HPDE6-E6E7 (cell line): ENCODE results near the gene LNX1.
"Not testable (repeated sequence)": the region's sequence is repeated elsewhere in the genome, so short reads cannot be mapped to it uniquely, and the experiment has no call there.

ENCODE experiments used
- DNase-seq: peaks from one replicate; pipeline ENCODE4 v3.0.0; 2011; ENCODE audit warnings: missing footprints; ENCODE audit errors: extremely low spot score

LNX1 gene

GRCh38 chr4:53463340-53463739, 127.9 kb downstream of the LNX1 start:
- DNase-seq = no peak

- DNase-seq = no peak
These were observed 130.0 kb downstream of the LNX1 start for GRCh38 chr4:53461244-53461643.

DNA sequence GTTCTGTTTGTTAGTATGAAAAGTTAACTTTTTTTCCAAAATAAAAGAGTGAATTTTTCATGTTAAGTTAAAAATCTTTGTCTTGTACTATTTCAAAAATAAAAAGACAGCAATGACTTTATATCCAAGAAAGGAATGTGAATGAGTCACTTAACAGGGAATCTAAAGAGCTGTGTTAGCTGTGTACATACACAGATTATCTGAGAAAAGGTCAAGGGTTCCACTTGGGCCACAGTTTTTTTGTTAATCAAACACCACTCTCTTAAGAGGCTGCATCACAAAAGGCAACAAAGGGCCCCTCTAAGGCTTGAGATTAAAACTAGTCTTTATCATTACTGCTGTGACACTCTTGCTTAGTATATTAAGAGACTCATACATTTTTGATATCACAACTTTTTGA, 131.7 kb downstream of the LNX1 start:
- no peak for DNase-seq

DNA sequence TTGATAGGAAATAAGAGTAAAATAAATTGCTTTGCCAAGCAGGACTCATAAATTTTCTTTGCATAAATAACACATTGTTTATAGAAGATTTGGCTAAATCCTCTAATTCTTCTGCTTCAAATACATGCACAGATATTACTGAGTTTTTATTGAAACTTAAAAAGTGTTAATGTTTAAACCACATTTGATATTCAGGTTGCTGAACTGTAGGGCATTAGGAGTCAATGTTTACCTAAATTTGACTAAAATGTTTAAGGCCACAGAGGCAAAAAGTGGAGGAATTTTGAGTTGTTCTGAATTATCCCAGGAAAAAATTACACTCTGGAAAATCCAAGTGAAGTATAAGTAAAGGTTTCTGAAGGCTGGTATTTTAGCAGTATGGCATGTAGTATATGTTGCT, 135.1 kb downstream of the LNX1 start:
- no peak for DNase-seq

DNA sequence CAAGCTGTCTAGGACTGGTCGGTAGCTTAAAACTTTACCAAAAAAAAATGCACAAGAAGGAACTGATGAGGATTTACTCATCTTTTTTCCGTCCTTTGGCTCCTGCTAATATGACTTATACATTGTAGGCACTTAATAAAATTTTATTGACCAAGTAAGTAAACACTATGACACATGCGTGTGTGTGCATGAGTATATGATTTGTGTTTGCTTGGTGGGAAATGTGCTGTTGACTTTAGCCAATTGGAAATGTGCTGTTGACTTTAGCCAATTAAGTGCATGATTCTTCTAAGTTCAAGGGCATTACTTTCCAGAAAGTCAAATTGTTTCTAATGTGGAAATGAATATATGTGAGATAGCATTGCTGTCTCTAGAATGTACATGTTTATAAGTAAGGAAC, 135.5 kb downstream of the LNX1 start:
- DNase-seq = no peak

GRCh38 chr4:53453385-53453784, 137.9 kb downstream of the LNX1 start:
- no peak for DNase-seq

DNA sequence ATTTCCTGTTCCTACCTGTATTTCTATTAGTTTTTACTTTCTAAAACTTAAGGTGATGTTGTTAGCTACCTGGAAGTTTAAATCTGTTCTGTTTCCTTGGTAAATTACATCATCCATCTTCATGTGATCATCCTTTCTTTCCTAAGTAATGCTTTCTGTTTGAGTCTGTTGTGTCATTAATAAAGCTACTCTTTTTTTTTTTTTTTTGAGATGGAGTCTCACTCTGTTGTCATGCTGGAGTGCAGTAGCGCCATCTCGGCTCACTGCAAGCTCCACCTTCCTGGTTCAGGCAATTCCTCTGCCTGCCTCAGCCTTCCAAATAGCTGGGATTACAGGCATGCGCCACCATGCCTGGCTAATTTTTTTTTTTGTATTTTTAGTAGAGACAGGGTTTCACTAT, 140.5 kb downstream of the LNX1 start:
- DNase-seq = no peak

GRCh38 chr4:53444954-53445353, 146.3 kb downstream of the LNX1 start:
- no peak for DNase-seq

DNA sequence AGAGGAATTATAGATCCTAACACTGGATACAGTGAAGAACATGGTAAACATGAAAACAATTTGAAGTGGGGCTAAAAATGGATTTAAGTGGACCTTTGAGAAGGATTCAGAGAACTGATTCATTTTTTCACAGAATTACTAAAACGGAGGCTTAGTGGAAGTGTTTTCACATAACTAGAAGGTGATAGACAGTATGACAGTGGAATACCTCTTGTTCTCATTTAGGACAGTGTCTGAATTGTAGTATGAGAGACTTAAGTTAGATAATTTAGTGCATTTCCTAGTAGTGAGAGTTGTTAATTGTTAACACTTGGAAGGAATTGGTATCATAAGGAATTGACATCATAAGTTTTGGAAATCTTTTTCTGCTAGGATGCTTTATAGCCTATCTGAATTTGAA, 149.7 kb downstream of the LNX1 start:
- DNase-seq = no peak

DNA sequence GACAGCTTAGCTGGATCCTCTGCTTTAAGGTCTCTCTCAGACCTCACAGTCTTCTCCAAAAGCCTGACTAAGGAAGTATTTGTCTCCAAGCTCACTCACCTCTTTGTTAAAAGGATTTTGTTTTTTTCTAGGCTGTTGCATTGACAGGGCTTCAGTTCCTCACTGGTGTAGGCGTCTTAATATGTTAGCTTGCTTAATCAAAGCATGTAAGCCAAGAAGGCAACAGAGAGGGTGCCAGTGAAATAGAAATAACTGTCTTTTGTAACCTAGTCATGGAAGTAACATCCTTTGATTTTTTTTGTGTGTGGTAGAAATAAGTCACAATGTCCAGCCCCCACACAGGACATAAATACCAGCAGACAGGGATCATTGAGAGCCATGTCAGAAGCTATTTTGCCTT, 155.0 kb downstream of the LNX1 start:
- DNase-seq = no peak

GRCh38 chr4:53432528-53433424, 158.5 kb downstream of the LNX1 start:
- DNase-seq = no peak

GRCh38 chr4:53431052-53431451, 160.2 kb downstream of the LNX1 start:
- DNase-seq = no peak

GRCh38 chr4:53427366-53427765, 163.9 kb downstream of the LNX1 start:
- no peak for DNase-seq

DNA sequence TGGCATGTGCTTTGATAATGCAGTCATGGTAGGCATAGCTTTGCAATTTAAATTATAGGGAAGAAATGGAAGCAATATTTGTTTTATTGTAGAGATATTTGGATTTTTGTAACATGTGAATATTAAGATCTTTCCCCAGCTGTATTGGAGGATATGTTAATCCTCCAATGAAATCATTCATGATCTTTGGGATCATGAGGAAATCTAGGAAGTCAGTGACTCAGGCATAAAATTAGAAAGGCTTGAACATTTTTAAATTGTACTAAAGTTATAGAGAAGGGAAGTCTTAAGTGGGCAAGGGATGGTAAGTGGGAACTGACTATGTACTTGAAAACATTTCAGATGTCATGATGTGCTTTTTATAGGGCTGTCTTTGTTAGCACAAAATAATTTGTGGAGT, 167.0 kb downstream of the LNX1 start:
- no peak for DNase-seq

- no peak for DNase-seq
These were observed 168.9 kb downstream of the LNX1 start for GRCh38 chr4:53422367-53422766.

DNA sequence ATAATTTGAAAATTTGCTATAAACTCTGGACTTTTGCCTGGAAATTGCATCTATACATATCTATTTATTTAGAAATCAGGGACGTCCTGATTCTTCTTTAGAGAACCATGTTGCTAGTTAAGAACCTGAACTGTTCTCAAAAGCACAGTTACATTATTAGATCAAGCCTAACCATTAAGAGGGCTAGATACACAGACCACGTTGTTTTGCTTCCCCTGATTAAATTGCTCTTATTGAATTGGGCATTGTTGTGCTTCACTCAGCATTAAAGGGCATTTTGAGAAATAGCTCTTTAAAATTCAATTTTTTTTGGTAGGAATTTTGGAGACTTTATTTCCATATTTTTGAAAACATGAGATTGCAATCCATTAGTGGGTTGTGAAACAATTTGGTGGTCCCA, 169.5 kb downstream of the LNX1 start:
- no peak for DNase-seq

DNA sequence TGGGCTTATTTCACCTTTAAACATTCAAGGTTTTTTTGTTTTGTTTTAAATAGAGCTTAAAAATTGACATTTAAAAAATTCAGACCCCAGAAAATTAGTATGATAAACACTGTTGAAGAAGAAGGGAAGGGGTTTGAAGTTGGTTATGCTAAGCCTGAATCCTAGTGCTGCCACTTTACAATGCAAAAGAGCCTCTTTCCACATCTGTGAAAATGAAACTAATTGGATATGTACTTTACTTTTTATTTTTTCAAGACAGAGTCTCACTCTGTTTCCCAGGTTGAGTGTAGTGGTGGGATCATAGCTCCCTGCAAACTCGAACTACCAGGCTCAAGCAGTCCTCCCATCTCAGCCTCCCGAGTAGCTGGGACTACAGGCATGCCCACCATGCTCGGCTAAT, 172.1 kb downstream of the LNX1 start:
- DNase-seq = no peak

DNA sequence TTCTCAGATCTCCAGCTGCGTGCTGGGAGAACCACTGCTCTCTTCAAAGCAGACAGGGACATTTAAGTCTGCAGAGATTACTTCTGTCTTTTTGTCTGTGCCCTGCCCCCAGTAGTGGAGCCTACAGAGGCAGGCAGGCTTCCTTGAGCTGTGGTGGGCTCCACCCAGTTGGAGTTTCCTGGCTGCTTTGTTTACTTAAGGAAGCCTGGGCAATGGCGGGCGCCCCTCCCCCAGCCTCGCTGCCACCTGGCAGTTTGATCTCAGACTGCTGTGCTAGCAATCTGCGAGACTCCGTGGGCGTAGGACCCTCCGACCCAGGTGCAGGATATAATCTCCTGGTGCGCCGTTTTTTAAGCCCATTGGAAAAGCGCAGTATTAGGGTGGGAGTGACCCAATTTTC, 181.8 kb downstream of the LNX1 start:
- not testable (repeated sequence) for DNase-seq
